GM10847 (cell line): ENCODE results near the gene ZNF766.

Experiments
- POLR2A ChIP-seq: IDR thresholded peaks from 2 replicates; pipeline ENCODE4 v1.6.1; 2011; ENCODE audit not compliant: insufficient read length; ENCODE audit errors: extremely low read depth

Gene ZNF766

DNA sequence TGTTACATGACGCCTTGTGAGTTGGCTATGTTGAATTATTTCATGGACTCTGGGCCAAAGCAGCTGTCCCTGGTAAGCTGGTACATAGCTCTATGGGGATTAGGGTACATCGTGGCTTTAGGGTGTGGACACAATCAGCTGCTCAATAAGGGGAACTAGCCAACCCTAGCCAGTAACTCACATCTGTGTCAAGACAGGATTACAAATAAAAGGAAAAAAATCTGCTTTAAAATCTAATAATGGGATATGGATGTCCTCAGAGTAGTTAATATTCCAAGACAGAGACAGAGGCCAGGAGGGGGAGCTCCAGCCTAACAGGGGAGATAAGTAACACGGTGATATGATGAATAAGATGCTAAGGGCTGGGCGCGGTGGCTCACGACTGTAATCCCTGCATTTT, 21.1 kb upstream of the ZNF766 start:
- no peak for TF ChIP-seq POLR2A

DNA sequence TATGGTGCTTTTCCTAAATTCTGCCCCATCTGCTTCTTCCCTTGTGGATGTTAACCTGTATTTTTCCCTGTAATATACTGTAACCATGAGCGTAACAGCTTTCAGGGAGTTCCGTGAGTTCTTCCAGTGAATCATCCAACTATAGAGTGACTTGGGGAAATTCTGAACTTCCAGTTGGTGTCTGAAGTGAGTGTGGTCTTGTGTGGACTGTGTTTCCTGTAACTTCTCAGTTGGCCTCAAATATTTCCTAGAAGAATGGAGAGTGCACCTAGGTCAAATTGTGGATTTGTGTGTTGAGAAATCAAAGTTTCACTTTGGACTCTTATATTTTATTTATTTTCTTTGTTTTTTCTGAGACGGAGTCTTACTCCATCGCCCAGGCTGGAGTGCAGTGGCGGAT, 11.0 kb upstream of the ZNF766 start:
- TF ChIP-seq POLR2A, result no peak

DNA sequence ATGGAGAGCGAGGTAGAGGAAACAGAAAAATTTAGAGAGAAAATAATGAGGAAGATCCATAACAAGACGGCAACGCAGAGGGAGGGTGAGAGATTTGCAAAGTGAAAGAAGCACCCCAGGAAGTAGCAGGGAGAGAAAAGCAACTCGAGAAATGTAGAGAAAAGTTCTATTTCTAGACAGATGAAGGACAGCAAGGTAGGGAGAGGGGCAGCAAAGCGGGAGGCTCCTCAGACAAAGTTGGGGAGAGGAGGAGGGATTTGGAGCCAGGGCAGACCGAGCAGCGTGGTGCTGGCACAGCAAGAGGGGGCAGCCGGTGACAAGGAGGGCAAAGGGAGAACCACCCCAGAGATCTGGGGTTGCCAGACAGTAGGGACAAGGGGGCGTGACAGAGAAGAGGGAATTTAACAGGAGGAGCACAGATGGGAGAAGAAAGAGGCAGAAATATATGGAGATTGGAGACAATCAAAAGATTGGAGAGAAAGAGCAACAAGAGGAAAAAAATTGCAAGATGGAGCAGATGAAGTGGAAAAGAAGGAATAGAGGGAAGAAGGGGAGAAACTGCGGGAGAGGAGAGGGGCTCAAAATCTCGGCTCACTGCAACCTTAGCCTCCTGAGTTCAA, 989 bp downstream of the ZNF766 start:
- no peak for TF ChIP-seq POLR2A

DNA sequence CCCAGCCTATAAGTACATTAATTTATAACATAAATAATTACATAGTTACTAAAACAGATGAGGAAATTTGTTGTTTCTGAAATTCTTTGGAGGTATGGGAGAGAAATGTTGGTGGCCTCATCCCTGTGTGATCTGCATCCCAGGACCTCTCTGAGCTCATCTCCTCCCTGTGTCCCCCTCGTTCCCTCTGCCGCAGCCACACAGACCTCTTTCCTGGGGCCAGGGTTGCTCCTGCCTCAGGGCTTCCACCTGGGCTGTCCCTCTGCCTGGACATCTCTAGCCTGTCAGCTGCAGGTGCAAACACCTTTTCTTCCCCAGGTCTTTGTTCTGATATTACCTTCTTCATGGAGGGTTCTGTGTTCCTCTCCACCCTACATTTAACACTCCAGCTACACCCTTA, 3.9 kb downstream of the ZNF766 start:
- no peak for TF ChIP-seq POLR2A

DNA sequence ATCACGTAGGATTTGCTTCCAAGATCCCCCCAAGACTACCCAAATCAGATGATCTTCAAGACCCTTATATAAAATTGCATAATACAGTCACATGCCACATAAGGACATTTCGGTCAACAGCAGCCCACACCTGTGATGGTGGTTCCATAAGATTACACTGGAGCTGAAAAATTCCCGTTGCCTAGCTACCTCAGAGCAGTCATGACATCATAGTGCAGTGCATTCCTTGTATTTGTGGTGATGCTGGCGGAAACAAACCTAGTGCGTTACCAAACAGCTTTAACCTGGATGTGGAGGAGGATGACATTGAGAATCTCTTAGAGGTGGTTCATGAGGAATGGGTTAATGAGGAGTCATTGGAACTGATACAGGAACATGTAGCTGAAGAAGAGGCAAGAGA, 4.8 kb downstream of the ZNF766 start:
- TF ChIP-seq POLR2A, result no peak

DNA sequence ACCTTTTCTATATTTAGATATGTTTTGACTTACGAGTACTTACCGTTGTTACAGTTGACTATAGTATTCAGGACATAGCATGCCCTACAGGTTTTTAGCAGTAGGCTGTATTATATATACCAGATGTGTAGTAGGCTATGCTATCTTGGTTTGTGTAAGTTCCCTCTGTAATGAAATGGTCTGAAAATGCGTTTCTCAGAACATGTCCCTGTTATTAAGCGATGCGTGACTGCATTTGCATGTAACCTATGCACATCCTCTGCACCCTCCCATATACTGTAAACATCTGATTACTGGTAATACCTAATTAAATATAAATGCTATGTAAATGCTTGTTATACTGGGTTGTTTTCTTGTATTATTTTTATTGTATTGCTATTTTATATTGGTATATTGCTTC, 6.6 kb downstream of the ZNF766 start:
- no peak for TF ChIP-seq POLR2A

DNA sequence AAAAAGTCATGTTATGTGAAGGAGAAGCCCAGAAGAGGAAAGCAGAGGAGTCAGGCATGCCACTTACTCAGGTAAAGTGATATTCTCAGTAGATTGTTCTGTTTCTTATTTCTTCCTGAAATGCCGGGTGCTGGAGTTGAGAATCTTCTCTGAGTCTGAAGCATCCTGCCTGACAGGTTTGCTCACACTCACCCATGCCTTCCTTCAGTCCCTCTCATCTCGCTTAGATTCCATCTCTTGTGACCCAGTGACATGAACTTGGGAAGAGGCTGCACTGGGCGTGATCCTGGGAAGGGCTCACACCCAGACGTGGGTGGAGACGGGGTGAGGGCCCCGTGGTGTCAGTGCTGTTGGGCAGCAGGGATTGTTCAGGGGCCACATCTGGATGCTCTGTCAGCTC, 8.1 kb downstream of the ZNF766 start:
- TF ChIP-seq POLR2A, result no peak

DNA sequence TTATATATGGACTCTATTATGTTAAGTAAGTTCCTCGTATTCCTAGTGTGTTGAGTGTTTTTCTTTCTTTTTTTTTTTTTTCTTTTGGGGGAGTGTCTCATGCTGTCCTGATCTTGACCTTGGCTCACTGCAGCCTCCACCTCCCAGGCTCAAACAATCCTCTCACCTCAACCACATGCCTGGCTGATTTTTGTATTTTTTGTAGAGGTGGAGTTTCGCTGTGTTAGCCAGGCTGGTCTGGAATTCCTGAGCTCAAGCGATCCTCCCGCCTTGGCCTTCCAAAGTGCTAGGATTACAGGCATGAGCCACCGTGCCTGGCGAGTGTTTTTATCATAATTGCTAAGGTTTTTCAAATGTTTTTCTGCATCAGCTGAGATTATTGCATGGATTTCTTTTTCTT, 16.9 kb downstream of the ZNF766 start:
- no peak for TF ChIP-seq POLR2A

DNA sequence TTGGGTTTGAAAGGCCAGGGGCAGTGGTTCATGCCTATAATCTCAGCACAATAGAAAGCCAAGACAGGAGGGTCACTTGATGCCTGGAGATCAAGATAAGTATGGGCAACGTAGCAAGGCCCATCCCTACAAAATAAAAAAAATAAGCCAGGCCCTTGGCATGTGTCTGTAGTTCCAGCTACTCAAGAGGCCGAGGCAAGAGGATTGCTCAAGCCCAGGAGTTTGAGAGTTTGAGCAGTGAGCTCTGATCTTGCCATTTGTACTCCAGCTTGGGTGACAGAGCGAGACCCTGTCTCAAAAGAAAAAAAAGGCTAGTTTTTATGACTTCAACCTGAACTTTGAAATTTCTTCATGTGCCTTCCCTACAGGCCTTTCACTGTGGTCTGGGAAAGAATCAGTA, 22.4 kb downstream of the ZNF766 start:
- TF ChIP-seq POLR2A, result no peak

DNA sequence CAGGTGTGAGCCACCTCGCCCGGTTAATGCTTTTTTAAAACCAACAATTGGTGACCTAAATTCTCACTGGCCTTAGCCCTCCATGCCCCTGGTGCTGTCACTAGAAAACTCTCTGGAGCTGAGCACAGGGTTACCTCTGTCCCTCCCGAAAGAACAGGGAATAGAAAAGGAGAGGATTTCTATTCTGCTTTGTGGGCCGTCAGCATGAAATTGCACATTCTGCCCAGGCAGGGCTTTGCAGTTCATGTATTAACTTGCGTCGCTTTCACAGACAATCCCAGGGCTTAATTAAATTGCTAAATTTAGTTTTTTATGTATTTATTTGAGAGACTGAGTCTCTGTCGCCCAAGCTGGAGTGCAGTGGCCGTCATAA, 27.0 kb downstream of the ZNF766 start:
- no peak for TF ChIP-seq POLR2A

DNA sequence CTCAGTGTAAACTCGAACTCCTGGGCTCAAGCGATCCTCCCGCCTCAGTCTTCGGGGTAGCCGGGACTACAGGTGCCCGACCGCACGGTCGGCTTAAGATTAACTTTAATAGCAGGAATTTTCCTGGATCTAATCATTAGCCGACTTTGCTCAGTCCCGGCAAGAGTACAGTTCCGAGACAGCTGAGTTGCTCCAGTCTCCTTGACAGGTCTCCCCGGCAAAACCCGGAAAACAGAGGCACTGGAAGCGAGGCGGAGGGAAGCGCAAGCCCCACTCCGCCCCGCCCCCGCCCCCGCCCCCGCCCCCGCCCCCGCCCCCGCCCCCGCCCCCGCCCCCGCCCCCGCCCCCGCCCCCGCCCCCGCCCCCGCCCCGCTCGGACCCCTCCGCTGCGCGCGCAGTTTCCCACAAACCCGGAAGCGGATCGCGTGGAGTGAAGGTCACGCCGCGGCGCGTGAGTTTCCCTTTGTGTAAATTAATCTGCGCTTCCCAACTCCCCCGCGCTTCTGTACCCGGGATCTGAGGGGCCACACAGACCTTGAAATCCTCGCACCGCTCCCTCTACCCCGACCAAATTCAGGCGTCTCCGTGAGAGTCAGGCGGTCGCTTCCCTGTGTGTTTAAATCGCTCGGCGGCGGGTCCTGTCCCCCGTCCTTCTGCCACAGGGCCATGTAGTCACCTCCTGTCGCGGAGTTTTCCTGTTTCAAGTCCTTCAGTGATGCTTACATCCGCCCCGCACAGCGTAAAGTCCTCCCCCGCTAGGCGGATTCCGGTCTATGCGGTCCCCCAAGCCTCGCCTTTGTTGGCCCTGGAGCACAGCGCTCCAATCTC, 27.6 kb downstream of the ZNF766 start, which contains the start of gene ZNF480:
Gene ZNF480, plus strand, starts transcription at position 397 of the 828 bp plus-strand sequence. CDS start 3,244 bp downstream, outside the sequence.
- peak; percentile 59 for TF ChIP-seq POLR2A

DNA sequence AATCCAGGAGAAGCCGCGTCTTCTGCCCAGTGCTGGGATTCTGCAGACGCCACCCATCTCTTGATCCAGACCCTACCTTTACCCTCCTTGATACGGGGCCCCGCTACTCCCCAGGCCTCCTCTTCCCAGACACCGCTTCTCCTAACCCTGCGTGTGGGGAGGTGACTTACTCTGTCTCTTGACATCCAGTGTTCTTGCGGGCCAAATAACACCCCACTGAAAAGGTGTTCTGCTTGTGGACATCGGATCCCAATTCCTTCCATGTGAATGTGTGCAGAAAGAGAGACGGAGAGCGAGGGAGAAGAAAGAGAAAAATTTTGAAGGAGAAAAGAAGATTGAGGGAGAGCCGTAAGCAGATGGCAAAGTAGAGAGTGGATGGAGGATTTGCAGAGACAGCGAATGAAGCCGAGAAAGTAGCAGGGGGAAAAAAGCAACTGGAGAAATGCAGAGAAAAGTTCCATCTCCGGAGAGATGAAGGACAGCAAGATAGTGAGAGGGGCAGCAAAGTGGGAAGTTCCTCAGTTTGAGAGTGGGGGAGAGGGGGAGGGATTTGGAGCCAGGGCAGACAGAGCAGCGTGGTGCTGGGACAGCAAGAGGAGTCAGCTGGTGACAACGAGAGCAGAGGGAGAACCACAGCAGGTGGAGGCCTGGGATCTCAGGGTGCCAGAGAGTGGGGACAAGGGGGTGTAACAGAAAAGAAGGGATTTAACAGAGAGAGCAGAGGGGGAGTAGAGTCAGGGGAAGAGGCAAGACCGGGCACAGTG, 28.4 kb downstream of the ZNF766 start:
- no peak for TF ChIP-seq POLR2A

DNA sequence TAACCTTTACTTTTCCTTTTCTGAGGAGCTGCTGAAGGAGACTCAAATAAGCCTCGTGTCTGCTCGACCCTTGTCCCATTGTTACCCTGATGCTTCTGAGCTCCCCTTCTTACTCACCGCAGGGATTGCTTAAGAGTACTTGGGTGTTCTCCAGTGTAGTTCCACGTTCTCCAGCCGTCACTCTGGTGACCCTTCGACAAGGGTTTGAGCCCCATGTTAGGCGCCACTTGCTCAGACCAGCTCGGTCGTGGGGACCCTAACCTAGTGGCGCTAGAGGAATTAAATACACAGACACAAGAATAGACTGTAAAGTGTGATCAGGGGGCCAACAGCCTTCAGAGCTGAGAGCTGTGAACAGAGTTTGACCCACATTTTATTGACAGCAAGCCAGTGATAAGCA, 37.9 kb downstream of the ZNF766 start:
- no peak for TF ChIP-seq POLR2A

DNA sequence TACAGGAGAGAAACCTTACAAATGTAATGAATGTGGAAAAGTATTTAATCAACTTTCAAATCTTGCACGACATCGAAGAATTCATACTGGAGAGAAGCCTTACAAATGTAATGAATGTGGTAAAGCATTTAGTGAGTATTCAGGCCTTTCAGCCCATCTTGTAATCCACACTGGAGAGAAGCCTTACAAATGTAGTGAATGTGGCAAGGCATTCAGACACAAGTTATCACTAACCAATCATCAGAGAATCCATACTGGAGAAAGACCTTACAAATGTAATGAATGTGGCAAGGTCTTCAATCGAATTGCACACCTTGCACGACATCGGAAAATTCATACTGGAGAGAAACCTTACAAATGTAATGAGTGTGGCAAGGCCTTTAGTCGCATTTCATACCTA, 53.0 kb downstream of the ZNF766 start:
- TF ChIP-seq POLR2A, result no peak

DNA sequence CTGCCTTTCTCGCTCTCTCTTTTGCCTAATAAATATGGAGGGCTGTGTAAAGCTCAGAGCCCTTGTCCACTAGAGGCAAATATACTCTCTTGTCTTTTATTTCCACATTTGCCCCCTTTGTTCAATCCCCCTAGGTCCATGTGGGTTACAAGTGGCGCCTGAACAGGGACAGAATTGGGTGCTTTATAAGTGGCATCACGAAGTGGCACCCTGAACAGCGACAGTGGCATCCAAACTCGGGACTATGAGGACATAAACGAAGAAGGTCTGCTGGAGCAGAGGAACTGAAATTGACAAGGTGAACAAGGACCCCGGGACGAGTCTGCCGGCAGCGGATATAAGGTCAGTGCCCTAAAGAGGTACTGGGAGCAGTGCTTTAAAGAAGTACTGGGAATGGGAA, 62.4 kb downstream of the ZNF766 start:
- TF ChIP-seq POLR2A, result no peak

DNA sequence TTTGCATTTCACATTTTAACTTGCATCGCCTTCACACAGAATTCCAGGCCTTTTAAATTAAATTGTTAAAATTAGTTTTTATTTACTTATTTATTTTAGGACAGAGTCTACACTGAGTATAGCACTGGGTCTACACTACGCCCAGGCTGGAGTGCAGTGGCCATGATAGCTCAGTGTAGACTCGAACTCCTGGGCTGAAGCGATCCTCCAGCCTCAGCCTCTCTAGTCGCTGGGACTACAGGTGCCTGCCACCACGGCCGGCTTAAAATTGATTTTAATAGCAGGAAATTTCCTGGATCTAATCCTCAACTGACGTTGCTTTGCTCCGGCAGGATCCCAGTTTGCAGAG, 66.4 kb downstream of the ZNF766 start:
- TF ChIP-seq POLR2A, result no peak
